ENCODE data around the gene ATP1B2. TPM values are rescaled to one million over a fixed set of nuclear protein-coding genes. Genes with fewer than 3 reads are reported as not detected.
A peak's percentile ranks its signal among the peaks of the same experiment; 100 is the strongest.

Gene ATP1B2
- polyA plus RNA-seq, 2 of the 4 experiments (the other 2 are of a cell fraction) = 0.10 to 0.16 TPM

GRCh38 chr17:7677388-7678067, 26.8 kb downstream of the ATP1B2 start:
- Histone ChIP-seq H3K4me1 (no peaks in the 10 kb centered on the region), H3K27ac (no peak overlapping the region), H3K9me3 (peaks cover 9% of the 10 kb centered on the region), H3K4me2 (no peak overlapping the region), H3K4me3 (no peak overlapping the region)
- TF ChIP-seq CHD2 (IDR thresholded peaks at IDR 0.05; ENCODE audit: low read length, partially characterized antibody) (no peak), KDM1A (IDR thresholded peaks at IDR 0.05; ENCODE audit: low read depth) (no peak), EP300 (IDR thresholded peaks at IDR 0.05) (no peak), ZSCAN20 (CRISPR knock-in tag; IDR thresholded peaks at IDR 0.05) (no peak), CHD4 (IDR thresholded peaks at IDR 0.05; ENCODE audit: borderline replicate concordance) (no peak), ZNF302 (CRISPR knock-in tag; IDR thresholded peaks at IDR 0.05) (no peak), PBX3 (IDR thresholded peaks at IDR 0.05) (no peak), CBX8 (IDR thresholded peaks at IDR 0.05) (no peak), GATA3 (IDR thresholded peaks at IDR 0.05; ENCODE audit: borderline replicate concordance) (no peak), HEYL (CRISPR knock-in tag; IDR thresholded peaks at IDR 0.05) (no peak), ZC3H11A (IDR thresholded peaks at IDR 0.05) (no peak), NFE2L2 (conservative IDR thresholded peaks at IDR 0.05; ENCODE audit: low read length) (no peak), JUN (IDR thresholded peaks at IDR 0.05) (no peak)
- ATAC-seq (0 out of 6 replicates have a peak, but pooled peaks of 1 of the 2 experiments have one; percentile 26), DNase-seq (ENCODE audit: low read depth in 1 of 2, low spot score in 1 of 2) (no peak), FAIRE-seq (no peak)
- ChIA-PET CTCF (interaction anchor here (1.1 to 11.9 kb wide), 5 partner anchors 11 to 60 kb away, joined by 4 to 107 read pairs (median 6); partner anchors contain the start of genes SAT2, SHBG, TP53 and WRAP53), POLR2A (interaction anchor here (7.5 kb wide), 1 partner anchor 8 kb away, joined by 40 read pairs; the partner anchor contains the start of gene TP53)
- 89% methylated on average over 10 of the region's 10 CpGs for WGBS (ENCODE audit: missing lambda C conversion rate)

- WGBS (ENCODE audit: missing lambda C conversion rate) = 19% methylated on average over 15 of the region's 15 CpGs
- FAIRE-seq = no peak
- ATAC-seq = no peak
- H3K4me3 ChIP-seq = peak overlapping the region; percentile 77
- ChIA-PET CTCF (interaction anchor here (0.9 to 10.0 kb wide), 9 partner anchors 18 to 180 kb away, joined by 3 to 191 read pairs (median 51); partner anchors contain the start of genes CD68, DNAH2, EFNB3 and FXR2), POLR2A (interaction anchor here (1.3 to 4.1 kb wide), 9 partner anchors 10 to 281 kb away, joined by 4 to 81 read pairs (median 30); partner anchors contain the start of genes CD68, CYB5D1, FXR2 and NAA38)
- peak overlapping the region; percentile 93 for H3K4me2 ChIP-seq
- H3K9me3 ChIP-seq = no peaks in the 10 kb centered on the region
- H3K27ac ChIP-seq = peak overlapping the region; percentile 94 to 95
- peaks cover 23% of the 10 kb centered on the region for H3K4me1 ChIP-seq
- TF ChIP-seq HOXA7 (CRISPR knock-in tag; IDR thresholded peaks at IDR 0.05) = no peak
- no peak for TF ChIP-seq NR3C1 (IDR thresholded peaks at IDR 0.05)
- 0 out of 2 replicates have a peak, but pooled peaks have one; percentile 41 for TF ChIP-seq POLR2AphosphoS2 (conservative IDR thresholded peaks at IDR 0.05; ENCODE audit: low read length)
- no peak for TF ChIP-seq JUN (IDR thresholded peaks at IDR 0.05)
- 0 out of 2 replicates have a peak, but pooled peaks have one; percentile 8 for TF ChIP-seq KDM5A (IDR thresholded peaks at IDR 0.05)
- TF ChIP-seq RCOR1 (IDR thresholded peaks at IDR 0.05; ENCODE audit: low read depth, low read length) = no peak
- TF ChIP-seq RFX5 (IDR thresholded peaks at IDR 0.05) = no peak
- DNase-seq (ENCODE audit: low read depth in 1 of 2, low spot score in 1 of 2) = no peak
Measured at GRCh38 chr17:7684851-7685532, 34.3 kb downstream of the ATP1B2 start.

- CTCF ChIA-PET = interaction anchor here (0.6 to 10.0 kb wide), 13 partner anchors 11 to 180 kb away, joined by 3 to 191 read pairs (median 33); partner anchors contain the start of genes CD68, DNAH2, EFNB3 and FXR2
- H3K27ac ChIP-seq = peak overlapping the region; percentile 94 to 95
- POLR2A ChIA-PET = interaction anchor here (0.6 to 4.1 kb wide), 32 partner anchors 11 to 488 kb away, joined by 3 to 97 read pairs (median 6); partner anchors contain the start of genes ATP1B2, CD68, CYB5D1 and DNAH2
- peak overlapping the region; percentile 93 for H3K4me2 ChIP-seq
- no peaks in the 10 kb centered on the region for H3K9me3 ChIP-seq
- DNase-seq (ENCODE audit: low read depth in 1 of 2, low spot score in 1 of 2) (peak; percentile 91 to 98), ATAC-seq (peak; percentile 75 to 77), FAIRE-seq (no peak)
- H3K4me1 ChIP-seq = peaks cover 23% of the 10 kb centered on the region
- peak overlapping the region; percentile 77 for H3K4me3 ChIP-seq
- WGBS (ENCODE audit: missing lambda C conversion rate) = 2% methylated on average over 44 of the region's 44 CpGs
- TF ChIP-seq JUN (IDR thresholded peaks at IDR 0.05) (peak; percentile 44 to 56; a peak in 2 of 5 replicates), RARB (CRISPR knock-in tag; IDR thresholded peaks at IDR 0.05) (no peak), JUNB (IDR thresholded peaks at IDR 0.05) (no peak), TFCP2L1 (CRISPR knock-in tag; IDR thresholded peaks at IDR 0.05) (no peak), REST (IDR thresholded peaks at IDR 0.05) (peak; percentile 80), POLR2A (IDR thresholded peaks at IDR 0.05; ENCODE audit: low read length) (peak; percentile 50), E2F6 (IDR thresholded peaks at IDR 0.05; ENCODE audit: borderline replicate concordance, low read depth) (peak; percentile 75; the same call in 1 of the 2 replicates), HOXA7 (CRISPR knock-in tag; IDR thresholded peaks at IDR 0.05) (0 out of 2 replicates have a peak, but pooled peaks have one; percentile 21), PHF8 (IDR thresholded peaks at IDR 0.05; ENCODE audit: borderline replicate concordance, low read depth) (peak; percentile 41; the same call in 1 of the 2 replicates), FOXS1 (CRISPR knock-in tag; IDR thresholded peaks at IDR 0.05) (no peak)
Measured at GRCh38 chr17:7685533-7686221, 35.0 kb downstream of the ATP1B2 start.

Measured in A549 (cell line).